ENCODE measurements around the gene EXOC6. TPM values are rescaled to one million over a fixed set of nuclear protein-coding genes. Genes with fewer than 3 reads are reported as not detected.

Gene EXOC6
- total RNA-seq, 4 donors from 2014 or later = 5.9 to 16.6 (median 11.2) TPM

DNA sequence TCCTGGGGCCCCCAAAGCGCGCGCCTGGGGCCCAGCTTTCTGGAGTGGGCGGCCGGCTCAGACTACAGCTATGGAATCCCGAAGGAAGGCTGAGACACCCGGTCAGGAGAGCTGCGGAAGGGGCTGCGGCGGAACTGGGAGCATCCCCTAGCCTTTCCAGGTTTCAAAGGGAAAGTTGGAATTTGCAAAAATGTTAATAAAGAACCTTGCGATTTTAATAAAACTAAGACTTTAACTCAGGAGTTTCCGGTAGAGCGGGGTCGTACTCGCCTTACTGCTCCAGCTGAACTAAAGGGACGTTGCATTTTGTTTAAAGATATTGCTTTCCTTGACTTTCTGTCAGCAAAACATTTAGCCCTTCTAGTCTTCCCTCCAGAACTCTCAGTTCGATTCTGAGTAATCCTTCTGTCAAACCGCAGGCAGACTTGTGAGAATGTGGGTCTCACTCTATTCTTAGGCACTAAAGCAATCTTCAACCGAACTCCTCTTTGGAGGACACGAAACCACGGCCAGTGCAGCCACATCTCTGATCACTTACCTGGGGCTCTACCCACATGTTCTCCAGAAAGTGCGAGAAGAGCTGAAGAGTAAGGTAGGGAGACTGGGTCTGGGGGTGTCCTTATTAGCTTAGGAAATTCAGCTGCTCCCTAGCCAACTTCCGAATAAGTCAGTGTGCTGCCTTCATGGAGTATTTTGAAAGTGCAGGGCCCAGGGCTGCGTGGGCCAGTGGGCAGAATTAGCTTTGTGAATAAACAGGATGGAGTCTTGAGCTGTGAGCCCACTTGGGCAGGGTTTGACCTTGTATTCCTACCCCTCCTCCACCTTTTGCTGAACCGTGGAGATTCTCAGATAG is 227.3 kb downstream of the EXOC6 start:
- Histone ChIP-seq H3K4me3 (no peak overlapping the region), H3K36me3 (no peaks in the 10 kb centered on the region), H3K27me3 (peaks cover 0 to 56% of the 10 kb centered on the region in 2 donors), H3K4me1 (peaks cover 0 to 41% (median 32%) of the 10 kb centered on the region in 4 donors), H3K27ac (no peak overlapping the region), H3K9me3 (no peaks in the 10 kb centered on the region)
- TF ChIP-seq EP300 (IDR thresholded peaks at IDR 0.05) = no peak
- TF ChIP-seq, protein P1, sequence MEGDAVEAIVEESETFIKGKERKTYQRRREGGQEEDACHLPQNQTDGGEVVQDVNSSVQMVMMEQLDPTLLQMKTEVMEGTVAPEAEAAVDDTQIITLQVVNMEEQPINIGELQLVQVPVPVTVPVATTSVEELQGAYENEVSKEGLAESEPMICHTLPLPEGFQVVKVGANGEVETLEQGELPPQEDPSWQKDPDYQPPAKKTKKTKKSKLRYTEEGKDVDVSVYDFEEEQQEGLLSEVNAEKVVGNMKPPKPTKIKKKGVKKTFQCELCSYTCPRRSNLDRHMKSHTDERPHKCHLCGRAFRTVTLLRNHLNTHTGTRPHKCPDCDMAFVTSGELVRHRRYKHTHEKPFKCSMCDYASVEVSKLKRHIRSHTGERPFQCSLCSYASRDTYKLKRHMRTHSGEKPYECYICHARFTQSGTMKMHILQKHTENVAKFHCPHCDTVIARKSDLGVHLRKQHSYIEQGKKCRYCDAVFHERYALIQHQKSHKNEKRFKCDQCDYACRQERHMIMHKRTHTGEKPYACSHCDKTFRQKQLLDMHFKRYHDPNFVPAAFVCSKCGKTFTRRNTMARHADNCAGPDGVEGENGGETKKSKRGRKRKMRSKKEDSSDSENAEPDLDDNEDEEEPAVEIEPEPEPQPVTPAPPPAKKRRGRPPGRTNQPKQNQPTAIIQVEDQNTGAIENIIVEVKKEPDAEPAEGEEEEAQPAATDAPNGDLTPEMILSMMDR (IDR thresholded peaks at IDR 0.05) = no peak
- no peak for TF ChIP-seq POLR2A (IDR thresholded peaks at IDR 0.05)
- 31 to 37% methylated on average over 25 of the region's 25 CpGs for WGBS, 2 donors
- no peak for DNase-seq (ENCODE audit: low spot score in 2 of 2)

DNA sequence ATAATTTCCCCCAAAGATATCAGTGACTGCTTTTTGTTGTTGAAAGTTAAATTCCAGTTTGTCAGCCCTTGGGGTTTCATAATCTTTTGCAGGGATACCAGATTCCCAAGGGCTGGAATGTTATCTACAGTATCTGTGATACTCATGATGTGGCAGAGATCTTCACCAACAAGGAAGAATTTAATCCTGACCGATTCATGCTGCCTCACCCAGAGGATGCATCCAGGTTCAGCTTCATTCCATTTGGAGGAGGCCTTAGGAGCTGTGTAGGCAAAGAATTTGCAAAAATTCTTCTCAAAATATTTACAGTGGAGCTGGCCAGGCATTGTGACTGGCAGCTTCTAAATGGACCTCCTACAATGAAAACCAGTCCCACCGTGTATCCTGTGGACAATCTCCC is 228.6 kb downstream of the EXOC6 start:
- Histone ChIP-seq H3K27ac (no peak overlapping the region), H3K9me3 (no peaks in the 10 kb centered on the region), H3K27me3 (peaks cover 0 to 44% of the 10 kb centered on the region in 2 donors), H3K4me3 (no peak overlapping the region), H3K4me1 (peaks cover 0 to 35% (median 32%) of the 10 kb centered on the region in 4 donors), H3K36me3 (no peaks in the 10 kb centered on the region)
- 66 to 68% methylated on average over 2 of the region's 2 CpGs for WGBS, 2 donors
- DNase-seq (ENCODE audit: low spot score in 2 of 2) = no peak
- no peak for TF ChIP-seq EP300 (IDR thresholded peaks at IDR 0.05)
- no peak for TF ChIP-seq POLR2A (IDR thresholded peaks at IDR 0.05)
- TF ChIP-seq, protein P1 (IDR thresholded peaks at IDR 0.05) = no peak

DNA sequence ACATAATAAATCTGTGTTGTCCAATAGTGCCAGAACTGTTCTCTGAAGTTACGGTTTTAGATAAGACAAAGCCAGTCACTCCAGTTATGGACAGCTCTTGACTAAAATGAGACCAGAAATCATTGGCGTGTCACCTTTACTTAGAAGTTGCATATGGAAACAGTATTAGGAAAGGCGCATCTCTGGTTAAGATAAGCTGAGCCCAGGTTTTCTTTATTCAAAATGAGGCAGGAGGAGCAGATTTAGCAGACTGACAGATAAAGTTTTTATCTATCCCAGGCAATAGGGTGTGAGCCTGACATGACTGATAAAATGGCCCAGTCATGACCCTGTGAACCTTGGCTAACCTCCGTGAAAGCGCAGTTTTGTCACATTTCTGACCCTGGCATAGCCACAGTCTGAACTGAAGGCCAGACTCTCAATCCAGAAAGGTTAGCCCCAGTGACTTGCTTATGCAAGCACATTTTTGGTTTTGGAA is 229.6 kb downstream of the EXOC6 start:
- DNase-seq (ENCODE audit: low spot score in 2 of 2) = no peak
- 79% methylated on average over 5 of the region's 5 CpGs for WGBS, 2 donors
- Histone ChIP-seq H3K27ac (no peak overlapping the region), H3K9me3 (no peaks in the 10 kb centered on the region), H3K4me3 (no peak overlapping the region), H3K27me3 (peaks cover 0 to 33% of the 10 kb centered on the region in 2 donors), H3K36me3 (no peaks in the 10 kb centered on the region), H3K4me1 (peaks cover 0 to 25% (median 22%) of the 10 kb centered on the region in 4 donors)
- TF ChIP-seq POLR2A (IDR thresholded peaks at IDR 0.05) = no peak
- TF ChIP-seq, protein P1 (IDR thresholded peaks at IDR 0.05) = no peak
- no peak for TF ChIP-seq EP300 (IDR thresholded peaks at IDR 0.05)

DNA sequence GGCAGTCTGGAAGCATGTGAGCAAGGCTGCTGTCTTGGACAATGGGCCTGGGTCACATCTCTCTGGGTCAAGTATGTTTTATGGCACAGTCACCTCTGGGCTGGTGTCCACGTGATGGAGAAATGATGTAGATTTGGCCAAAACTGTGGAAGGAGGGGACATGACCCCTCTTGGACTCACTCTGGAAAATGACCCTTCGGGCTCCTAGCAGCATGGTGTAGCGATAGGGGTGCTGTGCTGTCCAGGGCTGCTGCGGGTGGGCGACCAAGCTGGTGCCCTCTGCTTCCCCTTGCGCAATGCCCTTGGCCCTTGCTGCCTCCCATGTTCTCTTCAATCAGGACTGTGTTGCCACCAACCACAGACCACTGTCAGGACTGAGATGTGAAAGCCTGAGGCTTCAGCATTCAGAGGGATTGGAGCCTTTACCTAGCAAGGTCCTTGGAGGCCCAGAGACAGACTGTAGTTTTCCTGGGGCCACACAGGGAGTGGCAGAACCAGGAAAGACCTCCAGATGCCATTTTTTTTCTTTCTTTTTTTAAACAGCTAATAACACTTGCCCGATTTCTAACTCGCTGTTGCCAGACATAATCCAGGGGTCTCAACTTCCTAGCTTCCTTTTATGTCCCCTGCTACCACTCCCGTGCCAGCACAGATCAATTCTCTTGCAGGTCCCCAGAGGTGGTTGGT is 231.5 kb downstream of the EXOC6 start:
- Histone ChIP-seq H3K27me3 (peaks cover 0 to 14% of the 10 kb centered on the region in 2 donors), H3K27ac (no peak overlapping the region), H3K4me3 (no peak overlapping the region), H3K9me3 (no peaks in the 10 kb centered on the region), H3K36me3 (no peaks in the 10 kb centered on the region), H3K4me1 (peaks cover 0 to 6% (median 4%) of the 10 kb centered on the region in 4 donors)
- DNase-seq (ENCODE audit: low spot score in 2 of 2) = no peak
- 42 to 50% methylated on average over 9 of the region's 9 CpGs for WGBS, 2 donors
- TF ChIP-seq, protein P1 (IDR thresholded peaks at IDR 0.05) = no peak
- TF ChIP-seq POLR2A (IDR thresholded peaks at IDR 0.05) (no peak), EP300 (IDR thresholded peaks at IDR 0.05) (no peak)
